Measurements from ENCODE around the gene SLC25A21.
"Not testable (repeated sequence)": the region's sequence is repeated elsewhere in the genome, so short reads cannot be mapped to it uniquely, and the experiment has no call there.

Gene SLC25A21

DNA sequence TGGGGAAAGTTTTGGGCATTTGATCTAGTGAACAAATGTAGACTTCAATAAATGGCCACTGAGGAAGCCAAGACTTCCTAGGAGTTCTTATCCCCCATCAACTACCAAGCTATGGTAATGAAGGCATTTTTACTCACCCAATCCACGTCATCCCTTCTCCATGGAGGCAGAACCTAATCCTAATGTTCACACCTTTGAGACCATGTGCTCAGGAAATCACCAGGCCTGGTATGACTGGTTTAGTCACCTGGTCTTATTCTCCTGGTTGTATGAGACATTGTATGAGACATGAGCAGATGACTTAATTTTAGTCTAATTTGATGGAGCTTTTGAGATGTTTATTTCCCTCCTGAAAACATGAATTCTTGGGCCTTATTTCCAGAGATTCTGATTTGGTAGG is 422.2 kb downstream of the SLC25A21 start:
- DNase-seq = no peak

DNA sequence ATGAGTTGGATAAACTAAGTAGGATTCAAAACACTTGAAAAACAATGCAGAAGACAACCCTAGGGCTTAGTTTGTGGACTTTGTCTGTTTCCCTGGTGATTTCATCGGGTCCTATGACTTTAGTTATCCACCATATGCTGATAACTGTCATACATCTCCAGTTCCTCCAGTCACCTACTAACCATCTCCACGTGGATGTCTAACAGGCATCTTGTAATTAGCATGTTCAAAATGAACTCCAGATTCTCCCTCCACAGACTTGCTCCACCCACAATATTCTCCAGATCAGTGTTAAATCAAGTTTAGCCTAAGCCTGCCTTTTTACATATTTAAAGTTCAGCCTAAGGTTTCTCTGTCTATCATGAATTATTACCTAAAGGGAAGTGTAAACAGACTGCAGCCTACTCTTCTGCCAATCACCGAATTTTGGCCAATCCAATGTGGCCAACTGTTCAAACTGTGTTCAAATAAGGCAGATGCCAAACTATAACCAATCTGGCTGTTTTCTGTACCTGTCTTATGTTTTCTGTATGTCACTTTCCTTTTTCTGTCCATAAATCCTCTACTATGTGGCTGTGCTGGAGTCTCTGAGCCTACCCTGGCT is 423.7 kb downstream of the SLC25A21 start:
- no peak for DNase-seq

DNA sequence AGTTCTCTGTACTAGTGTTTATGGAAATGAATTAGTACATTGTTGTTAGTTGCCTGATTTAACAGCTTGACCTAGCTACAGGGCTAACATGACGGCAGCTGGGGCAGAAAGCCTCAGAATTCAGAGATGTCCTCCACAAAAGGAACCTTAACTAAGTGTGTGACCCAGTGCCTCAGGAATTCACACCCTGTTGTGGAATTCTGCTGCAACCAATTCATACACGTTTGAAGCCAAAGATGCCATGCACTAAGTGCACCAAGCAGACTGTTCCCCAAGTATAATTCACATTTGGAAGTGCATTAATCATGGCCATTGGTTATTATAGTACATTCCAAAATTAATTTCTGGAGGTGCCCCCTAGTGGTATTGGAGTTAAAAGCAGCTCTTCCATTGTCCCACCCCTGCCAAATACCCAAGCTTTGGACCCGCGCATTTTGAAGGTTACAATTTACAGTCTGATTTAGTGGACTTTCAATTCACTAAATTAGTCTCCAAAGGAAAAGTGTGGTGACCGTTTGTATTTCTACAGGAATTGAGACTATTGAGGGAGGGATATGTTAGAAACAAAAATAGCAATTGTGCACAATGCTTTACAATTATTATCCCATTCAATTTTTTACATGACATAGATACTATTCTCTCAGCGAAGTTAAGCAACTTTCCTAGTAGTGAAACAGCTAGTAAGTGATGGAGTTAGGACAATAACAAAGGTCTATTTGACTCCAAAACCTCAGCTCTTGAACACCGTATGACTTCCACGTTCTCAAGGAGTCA is 424.8 kb downstream of the SLC25A21 start:
- DNase-seq = no peak

DNA sequence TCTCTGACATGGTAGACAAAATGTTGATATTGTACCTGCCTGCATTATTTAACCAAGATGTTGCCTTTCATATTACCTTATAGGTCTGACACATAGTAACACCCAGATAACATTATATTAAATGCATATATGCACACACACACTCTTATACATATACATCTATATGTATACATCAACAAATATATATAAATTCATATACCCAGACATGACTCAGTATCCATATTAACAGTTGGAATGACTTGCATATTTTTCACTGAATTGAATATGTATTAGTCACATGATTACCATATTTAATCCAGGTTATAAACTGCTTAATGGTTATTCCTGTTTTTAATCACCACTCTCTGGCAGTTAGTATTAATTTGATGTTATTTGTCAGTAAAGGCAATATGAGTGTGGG is 425.5 kb downstream of the SLC25A21 start:
- DNase-seq = no peak

DNA sequence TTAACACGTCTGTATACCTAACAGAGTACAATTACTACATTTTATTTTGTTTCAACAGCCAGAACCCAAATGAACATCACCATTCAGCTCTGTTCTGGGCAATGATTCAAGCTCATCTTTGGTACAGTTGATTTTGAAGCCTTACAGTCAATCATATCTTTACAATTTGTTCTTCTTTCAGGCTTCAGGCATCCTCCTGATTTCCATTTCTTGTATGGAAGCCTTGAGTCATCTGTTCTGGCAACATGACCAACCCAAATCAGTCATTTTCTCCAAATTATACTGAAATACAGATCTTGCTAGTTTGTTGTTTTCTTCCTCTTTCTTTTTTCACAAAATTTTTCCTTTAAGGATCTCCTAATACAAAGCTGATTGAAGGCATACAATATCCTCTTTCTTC is 430.5 kb downstream of the SLC25A21 start:
- no peak for DNase-seq

DNA sequence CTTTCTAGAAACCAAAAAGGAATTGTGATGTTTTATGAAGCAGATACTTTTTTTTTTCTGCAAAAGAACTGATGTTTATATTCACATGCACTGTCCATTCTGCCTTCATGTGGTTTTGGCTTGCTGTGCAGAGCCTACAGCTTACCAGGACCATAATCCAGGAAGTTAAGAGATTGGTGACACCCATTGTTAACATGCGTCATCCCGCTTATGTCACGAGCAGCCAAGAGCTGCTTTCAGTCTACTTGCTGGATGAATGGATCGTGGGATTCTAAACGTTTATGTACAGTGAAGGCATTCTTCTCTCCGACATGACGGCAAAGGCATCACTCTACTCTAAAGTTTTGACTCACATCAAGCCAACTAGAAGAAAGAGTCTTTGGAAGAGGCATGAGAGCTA is 434.1 kb downstream of the SLC25A21 start:
- DNase-seq = no peak

DNA sequence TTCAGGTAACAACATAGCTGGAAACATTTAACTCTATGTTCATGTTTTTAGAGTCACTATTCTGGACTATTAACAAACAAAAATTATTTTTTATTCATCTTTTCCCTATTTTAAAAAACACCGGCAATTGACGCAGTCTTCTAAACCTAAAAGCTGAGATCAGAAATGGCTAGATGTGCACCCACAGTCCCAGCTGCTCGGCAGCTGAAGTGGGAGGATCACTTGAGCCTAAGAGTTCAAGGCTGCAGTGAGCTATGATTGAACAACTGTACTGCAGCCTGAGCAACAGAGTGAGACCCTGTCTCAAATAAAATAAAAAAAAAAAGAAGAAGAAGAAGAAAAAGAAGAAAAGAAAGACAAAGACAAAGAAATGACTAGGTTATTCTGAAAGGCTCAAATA is 446.3 kb downstream of the SLC25A21 start:
- DNase-seq = no peak

DNA sequence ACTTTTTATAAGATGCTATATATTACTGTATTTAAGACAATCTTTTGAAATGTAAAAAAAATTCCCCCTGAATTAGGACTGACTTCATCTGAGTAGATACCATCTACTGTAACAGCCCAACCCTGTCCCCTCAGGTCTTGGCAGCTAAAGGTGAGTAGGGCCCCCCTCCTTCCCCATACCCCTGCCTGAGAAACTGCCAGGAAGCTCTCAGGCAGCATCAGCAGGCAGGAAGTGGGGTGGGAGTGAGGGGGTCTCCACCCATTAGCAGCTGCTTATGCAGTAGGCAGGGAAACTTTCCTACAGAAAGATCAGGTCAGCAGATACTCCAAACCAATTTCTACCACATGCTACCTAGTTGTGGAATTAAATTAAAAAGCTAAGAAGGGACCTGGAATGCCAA is 448.2 kb downstream of the SLC25A21 start:
- DNase-seq = no peak

DNA sequence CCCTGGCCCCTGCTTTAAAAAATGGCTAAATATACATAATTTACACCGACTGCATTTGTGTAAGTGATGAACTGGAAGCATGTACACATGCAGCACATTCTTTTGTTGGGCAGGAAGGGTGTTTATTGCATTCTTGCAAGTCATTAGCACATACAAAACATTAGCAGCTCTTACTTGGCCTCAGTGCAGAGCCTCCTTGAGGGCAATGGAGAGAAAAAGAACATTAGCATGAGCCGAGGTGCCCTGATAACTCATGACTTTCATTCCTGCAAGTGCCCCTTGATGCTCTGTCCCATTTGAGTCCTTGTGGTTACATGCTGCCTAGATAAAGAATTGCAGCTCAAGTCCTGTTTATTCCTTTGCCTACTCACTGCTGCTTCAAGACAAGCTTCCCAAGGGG is 448.9 kb downstream of the SLC25A21 start:
- no peak for DNase-seq

DNA sequence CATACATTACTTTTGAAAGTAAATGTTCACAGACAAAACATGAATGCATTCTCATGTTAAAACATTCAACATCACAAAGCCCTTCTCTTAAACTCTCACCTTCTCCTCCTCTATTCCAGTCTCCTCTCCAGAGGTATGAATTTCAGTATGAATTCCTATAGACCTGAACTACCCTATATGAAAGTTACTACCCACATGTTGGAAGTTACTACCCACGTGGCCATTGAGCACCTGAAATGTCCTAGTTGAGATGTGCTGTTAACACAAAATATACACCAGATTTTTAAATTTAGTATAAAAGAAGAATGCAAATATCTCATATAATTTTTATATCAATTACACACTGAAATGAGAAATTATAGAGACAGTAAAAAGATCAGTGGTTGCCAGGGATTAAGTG is 450.5 kb downstream of the SLC25A21 start:
- no peak for DNase-seq

DNA sequence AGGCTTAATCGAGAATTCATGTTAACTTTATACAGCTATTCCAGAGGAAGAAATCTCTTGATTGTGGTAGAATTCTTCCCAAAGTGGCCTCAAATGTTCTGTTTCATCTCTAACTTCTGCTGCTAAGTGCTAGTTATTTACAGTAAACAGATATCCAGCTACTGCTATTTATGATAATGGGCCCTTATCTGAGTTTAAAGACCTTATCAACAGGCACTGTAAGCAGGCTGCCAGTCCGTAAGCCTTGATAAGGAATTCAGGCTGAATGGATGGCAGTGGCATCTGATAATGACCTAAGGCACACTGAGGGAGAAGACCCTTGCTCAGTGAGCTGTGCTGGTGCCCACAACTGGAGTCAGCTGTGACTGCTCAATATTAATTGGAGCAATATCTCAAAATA is 451.7 kb downstream of the SLC25A21 start:
- DNase-seq = no peak

DNA sequence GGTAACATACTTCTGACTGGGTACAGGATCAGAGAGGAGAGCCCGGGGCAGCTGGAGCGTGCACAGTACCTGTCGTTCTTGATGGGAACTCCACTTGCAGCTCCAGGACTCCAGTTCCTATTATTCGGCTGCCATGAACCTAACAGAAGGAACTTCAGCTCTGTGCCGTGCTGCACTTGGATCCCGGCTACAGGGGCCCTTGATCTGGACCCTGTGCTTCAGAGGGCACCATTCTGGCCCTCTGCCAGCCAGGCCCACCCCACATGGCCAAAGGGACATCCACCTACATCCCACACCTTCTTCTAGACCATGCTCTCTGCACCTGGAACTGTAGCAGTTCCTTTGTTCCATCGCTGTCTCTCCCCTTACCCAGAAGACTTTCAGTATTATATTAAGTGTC is 452.6 kb downstream of the SLC25A21 start:
- DNase-seq = no peak

DNA sequence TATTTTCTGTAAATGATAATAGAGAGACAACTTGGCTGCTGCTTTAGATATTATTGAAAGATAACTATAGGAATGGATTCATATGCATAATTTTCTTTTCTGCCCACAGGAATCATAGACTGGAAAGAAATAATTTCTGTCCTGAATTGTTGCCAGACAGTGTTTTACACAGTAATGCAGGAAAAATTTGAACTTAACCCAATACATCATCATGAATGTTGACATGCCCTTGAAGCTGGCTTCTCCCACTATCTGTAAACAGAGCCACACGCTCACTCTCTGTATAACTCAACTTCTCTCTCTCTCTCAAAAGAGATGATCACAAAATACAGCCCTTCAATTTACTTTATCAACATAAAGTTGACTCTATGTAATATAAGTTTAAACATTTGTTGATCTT is 454.2 kb downstream of the SLC25A21 start:
- DNase-seq = no peak

DNA sequence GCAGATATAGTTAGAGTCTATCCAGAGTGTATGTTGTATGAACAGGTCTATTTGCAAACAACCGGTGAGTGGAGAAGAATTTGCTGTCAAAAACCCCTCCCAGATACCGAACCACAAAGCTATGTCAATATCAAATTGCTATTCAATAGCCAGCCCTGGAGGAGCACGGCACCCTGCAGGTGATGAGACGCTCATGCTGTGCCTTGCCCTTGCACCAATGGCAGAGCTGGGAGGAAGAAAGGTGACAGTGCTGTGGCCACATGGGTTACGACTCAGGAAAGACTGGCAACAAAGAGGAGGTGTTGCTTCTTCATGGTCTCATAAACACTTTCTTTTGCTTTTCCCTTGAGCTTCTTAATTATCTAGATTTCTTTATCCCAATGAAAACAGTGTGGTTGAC is 455.0 kb downstream of the SLC25A21 start:
- no peak for DNase-seq

DNA sequence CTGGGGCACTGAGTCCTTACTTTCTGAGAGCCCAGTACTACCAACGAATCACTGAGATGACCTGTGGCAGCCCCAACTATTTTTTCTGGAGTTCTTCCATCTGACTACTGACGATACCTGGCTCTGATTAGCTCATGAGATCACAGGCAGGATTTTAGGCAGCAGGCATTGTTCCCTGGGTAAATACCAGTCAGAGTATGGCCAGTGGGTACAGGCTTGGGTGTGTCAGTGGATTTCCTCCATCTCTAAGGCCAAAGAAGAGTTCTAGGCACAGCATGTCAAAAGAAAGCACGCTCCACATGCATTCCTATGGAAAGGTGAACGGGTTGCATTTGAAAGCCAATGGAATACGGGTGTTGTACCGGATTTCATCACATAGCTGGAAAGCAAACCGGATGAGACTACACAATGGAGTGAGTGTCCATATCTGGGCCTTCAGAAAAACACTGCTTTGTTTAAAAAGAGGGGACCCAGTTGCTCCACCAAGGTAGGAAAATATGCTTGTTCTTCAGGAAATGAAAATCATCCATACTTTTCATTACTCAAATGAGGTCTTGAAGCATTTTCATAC is 455.7 kb downstream of the SLC25A21 start:
- DNase-seq = no peak

DNA sequence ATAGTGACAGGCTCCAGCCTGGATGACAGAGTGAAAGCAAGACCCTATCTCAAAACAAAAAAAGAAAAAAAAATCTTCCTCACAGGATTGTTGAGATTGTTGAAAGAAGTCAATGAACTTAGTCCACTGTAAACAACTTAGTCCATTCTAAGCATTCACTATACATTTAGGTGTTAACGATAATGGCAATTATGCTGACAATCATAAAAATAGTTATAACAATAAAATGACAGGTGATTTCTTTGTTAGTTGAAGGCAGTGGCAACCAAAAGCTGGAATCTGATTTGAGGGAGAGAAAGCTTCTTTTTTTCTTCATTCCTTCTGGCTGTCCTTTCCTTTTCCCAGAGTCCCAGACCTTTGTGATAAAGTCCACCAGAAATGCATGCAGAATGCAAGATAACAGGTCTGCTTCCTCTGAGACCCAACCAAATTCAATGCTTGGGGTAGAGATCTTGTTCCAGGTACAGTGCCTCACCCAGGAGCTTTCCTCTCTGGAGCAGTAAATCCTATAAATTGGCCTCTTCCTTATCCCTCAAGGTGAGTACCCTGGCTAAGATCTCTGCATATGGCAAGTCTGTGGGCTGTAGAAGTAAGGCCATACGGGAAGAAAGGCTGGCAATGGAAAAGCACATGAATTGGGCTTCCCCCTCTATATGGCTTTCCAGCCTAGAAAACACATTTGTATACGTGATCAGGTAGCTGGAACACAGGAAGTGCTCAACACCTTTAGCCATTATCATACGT is 458.3 kb downstream of the SLC25A21 start:
- DNase-seq = no peak

DNA sequence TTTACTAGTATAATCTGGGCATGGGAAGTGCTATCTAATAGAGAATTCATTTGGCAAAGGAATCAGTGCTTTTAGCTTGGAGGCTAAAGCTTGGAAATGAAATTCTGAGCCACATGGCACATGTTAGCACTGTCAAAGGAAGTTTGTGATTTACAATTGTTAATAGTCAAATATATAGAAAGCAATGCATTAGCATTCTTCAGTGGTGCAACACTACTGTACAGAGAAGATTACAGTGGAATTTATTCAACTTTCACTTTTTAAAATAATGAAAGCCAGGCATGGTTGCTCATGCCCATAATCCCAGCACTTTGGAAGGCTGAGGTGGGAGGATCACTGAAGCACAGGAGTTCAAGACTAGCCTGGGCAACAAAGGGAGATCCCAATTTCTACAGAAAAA is 464.8 kb downstream of the SLC25A21 start:
- DNase-seq = no peak

DNA sequence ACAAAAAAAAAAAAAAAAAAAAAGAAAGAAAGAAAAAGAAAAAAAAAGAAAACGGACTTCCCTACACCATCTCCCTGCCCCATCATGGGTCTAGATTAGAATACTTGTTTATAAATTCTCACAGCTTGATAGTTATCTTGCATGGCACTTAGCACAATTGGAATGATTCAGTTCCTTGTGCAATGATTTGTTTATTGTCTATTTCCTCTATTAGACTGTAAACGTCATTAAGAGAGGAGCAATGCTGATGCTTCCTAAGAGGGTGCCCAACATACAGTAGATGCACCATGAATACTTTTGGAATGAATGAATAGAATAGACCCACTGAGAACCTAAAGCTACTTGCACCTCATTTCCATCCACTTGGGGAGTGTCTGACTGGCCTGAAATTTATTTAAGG is 469.9 kb downstream of the SLC25A21 start:
- DNase-seq = no peak

DNA sequence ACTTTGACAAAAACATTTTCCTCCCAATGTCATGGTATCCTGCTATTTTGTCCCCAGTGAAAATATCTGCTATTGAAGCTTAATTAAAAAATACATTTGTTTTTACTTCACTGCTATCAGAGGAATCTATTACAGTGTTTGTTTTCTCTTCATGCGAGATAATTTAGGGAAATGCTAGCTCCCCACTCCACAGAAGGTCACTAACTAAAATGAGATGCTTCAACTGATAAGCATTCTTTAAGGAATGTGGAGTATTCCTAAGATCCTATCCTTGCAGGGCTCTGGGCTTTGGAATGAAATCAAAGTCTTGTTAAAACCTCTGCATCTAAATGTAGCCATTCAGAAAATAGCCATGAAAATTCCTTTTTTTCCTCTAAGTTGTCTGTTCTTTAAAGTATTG is 471.3 kb downstream of the SLC25A21 start:
- no peak for DNase-seq

DNA sequence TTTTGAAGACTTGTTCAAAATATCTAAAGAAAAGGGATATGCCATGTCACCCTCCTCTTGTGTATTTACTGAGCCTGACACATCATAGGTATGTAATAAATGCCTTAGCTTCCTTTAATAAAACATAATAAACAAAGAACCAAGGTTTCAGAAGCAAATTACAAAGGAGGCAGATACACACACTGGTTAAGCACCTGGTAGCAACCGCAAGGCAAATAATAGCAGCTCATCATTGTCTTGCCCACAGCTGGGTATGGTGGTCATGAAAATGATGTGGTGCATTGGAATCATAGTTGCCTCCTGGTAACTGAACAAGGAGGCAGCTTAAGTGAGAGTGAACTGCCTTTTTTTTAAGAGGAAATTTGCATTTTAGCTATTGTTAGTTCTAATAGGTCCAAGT is 471.8 kb downstream of the SLC25A21 start:
- DNase-seq = no peak

DNA sequence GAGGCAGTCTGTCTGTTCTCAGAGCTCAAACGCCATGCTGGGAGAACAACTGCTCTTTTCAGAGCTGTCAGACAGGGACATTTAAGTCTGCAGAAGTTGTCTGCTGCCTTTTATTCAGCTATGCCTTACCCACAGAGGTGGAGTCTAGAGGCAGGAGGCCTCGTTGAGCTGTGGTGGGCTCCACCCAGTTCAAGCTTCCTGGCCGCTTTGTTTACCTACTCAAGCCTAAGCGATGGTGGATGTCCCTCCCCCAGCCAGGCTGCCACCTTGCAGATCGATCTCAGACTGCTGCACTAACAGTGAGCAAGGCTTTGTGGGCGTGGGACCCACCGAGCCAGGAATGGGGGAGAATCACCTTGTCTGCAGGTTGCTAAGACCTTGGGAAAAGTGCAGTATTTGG is 473.0 kb downstream of the SLC25A21 start:
- not testable (repeated sequence) for DNase-seq

DNA sequence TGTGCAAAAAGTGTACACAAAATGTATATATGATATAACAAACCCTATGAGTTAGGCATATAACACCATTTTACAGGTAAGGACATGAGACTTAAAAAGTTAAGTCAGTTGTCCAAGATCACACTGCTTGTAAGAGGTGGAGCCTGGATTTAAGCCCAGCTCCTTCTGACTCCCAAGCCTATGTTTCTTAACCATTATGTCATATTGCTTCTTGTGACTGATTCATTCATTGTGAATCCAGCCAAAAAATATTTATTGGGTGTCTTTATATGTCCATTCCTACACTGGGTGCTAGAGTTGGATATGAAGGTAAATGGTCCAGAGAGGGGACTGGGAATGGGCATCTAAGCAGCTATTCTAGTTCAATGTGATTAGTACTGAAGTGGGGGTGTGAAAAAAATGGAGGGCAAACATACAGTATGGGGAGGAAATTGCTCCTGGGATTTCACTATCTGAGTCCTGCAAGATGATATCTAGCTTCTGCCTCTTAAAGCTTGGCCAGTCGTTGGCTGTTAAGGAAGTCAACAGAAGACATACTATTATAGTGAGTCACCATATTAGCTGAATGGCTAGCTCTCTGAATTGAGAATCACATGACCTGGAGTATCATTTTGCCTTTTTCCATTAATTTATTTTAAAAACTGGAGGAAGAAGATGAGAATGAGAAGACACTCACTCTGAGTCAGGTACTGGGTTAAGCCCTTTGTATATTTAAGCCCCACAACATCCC is 481.9 kb downstream of the SLC25A21 start:
- DNase-seq = no peak

DNA sequence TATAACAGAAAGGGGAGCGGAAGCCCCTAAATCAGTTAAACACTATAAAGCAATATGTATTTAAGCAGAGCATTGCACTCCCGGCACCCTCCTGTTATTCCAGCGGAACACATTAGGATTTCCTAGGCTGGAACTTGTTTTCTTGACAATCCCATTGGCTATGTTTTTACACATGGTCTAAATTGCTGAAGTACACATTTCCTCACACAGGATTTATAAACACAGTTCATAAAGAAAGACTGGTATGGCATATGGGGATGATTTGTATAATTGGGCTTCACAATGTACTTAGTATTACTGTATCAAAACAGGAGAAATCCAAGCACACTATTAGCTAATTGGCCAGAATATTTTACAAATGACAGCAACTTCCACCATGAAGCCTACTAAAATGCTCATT is 487.5 kb downstream of the SLC25A21 start:
- no peak for DNase-seq

All from T-helper 2 cell (primary cell).